ENCODE results near the gene ATP8B3. TPM values are rescaled to one million over a fixed set of nuclear protein-coding genes. Genes with fewer than 3 reads are reported as not detected.

The ATP8B3 gene
- total RNA-seq, 4 donors from 2014 or later, result 0.09 to 0.24 TPM; not detected in 2

GRCh38 chr19:1832046-1832663 is 20.1 kb upstream of the ATP8B3 start:
- ATAC-seq (no peak), DNase-seq (no peak)
- in situ Hi-C loops (cut with MboI; ENCODE audit: low sequenced_read_pairs in 4 of 4) (no loop called here), intact Hi-C loops (cut with DNase I; ENCODE audit: low total_unique reads) (no loop called here)
- Histone ChIP-seq H3K36me3 (peaks cover 0 to 9% of the 10 kb centered on the region in 2 donors), H3K4me1 (peaks cover 0 to 19% of the 10 kb centered on the region in 2 donors), H3K27ac (no peak overlapping the region), H3K9me3 (no peaks in the 10 kb centered on the region), H3K27me3 (no peaks in the 10 kb centered on the region), H3K4me3 (no peak overlapping the region)
- TF ChIP-seq POLR2A (IDR thresholded peaks at IDR 0.05), result no peak
- TF ChIP-seq CTCF (IDR thresholded peaks at IDR 0.05 in 4 of 5, conservative IDR thresholded peaks at IDR 0.05 in 1 of 5), result no peak

GRCh38 chr19:1830978-1831377 is 18.9 kb upstream of the ATP8B3 start:
- intact Hi-C loops (cut with DNase I; ENCODE audit: low total_unique reads), result no loop called here
- no peaks in the 10 kb centered on the region for H3K9me3 ChIP-seq

GRCh38 chr19:1830568-1830967 is 18.5 kb upstream of the ATP8B3 start:
- Histone ChIP-seq H3K4me1 (peaks cover 0 to 25% of the 10 kb centered on the region in 2 donors), H3K36me3 (peaks cover 0 to 19% of the 10 kb centered on the region in 2 donors)
- in situ Hi-C loops (cut with MboI; ENCODE audit: low sequenced_read_pairs in 4 of 4), result no loop called here

More at GRCh38 chr19:1830978-1831377, 18.9 kb upstream of the ATP8B3 start:
- Histone ChIP-seq H3K36me3 (peaks cover 0 to 19% of the 10 kb centered on the region in 2 donors), H3K4me3 (no peak overlapping the region), H3K4me1 (peaks cover 0 to 22% of the 10 kb centered on the region in 2 donors), H3K27me3 (no peaks in the 10 kb centered on the region), H3K27ac (no peak overlapping the region)
- DNase-seq, result no peak
- TF ChIP-seq POLR2A (IDR thresholded peaks at IDR 0.05) (no peak), CTCF (IDR thresholded peaks at IDR 0.05 in 4 of 5, conservative IDR thresholded peaks at IDR 0.05 in 1 of 5) (no peak)
- ATAC-seq, result no peak
- in situ Hi-C loops (cut with MboI; ENCODE audit: low sequenced_read_pairs in 4 of 4), result no loop called here

GRCh38 chr19:1829958-1830357 is 17.9 kb upstream of the ATP8B3 start:
- no peaks in the 10 kb centered on the region for H3K9me3 ChIP-seq
- no peak overlapping the region for H3K27ac ChIP-seq
- in situ Hi-C loops (cut with MboI; ENCODE audit: low sequenced_read_pairs in 4 of 4), result no loop called here
- H3K4me1 ChIP-seq, result peaks cover 0 to 25% of the 10 kb centered on the region in 2 donors
- no peak for DNase-seq
- no peak overlapping the region for H3K4me3 ChIP-seq
- no peaks in the 10 kb centered on the region for H3K27me3 ChIP-seq
- ATAC-seq, result no peak
- no peak for TF ChIP-seq CTCF (IDR thresholded peaks at IDR 0.05 in 4 of 5, conservative IDR thresholded peaks at IDR 0.05 in 1 of 5)
- no peak for TF ChIP-seq POLR2A (IDR thresholded peaks at IDR 0.05)
- H3K36me3 ChIP-seq, result peaks cover 0 to 19% of the 10 kb centered on the region in 2 donors
- intact Hi-C loops (cut with DNase I; ENCODE audit: low total_unique reads), result no loop called here

More at GRCh38 chr19:1830568-1830967, 18.5 kb upstream of the ATP8B3 start:
- Histone ChIP-seq H3K27ac (no peak overlapping the region), H3K27me3 (no peaks in the 10 kb centered on the region), H3K4me3 (no peak overlapping the region), H3K9me3 (no peaks in the 10 kb centered on the region)
- intact Hi-C loops (cut with DNase I; ENCODE audit: low total_unique reads), result no loop called here
- DNase-seq, result no peak
- ATAC-seq, result no peak
- TF ChIP-seq CTCF (IDR thresholded peaks at IDR 0.05 in 4 of 5, conservative IDR thresholded peaks at IDR 0.05 in 1 of 5) (no peak), POLR2A (IDR thresholded peaks at IDR 0.05) (no peak)
